ENCODE data around the gene EIF2D. TPM values are rescaled to one million over a fixed set of nuclear protein-coding genes. Genes with fewer than 3 reads are reported as not detected.

EIF2D gene
- total and polyA plus RNA-seq, 9 of the 15 experiments (the other 6 are each of a cell fraction or from before 2014, with no cell fraction given) = 81.1 to 138 (median 93.9) TPM

- TF ChIP-seq MLLT1 (IDR thresholded peaks at IDR 0.05) = no peak
- no peak for TF ChIP-seq KDM5B (IDR thresholded peaks at IDR 0.05; ENCODE audit: insufficient replicate concordance, low read depth, low read length)
- TF ChIP-seq ZNF584 (CRISPR knock-in tag; IDR thresholded peaks at IDR 0.05; ENCODE audit: low read depth) = no peak
- TF ChIP-seq RB1 (IDR thresholded peaks at IDR 0.05; ENCODE audit: low read depth) = no peak
- TF ChIP-seq CTCF (IDR thresholded peaks at IDR 0.05 in 2 of 3, conservative IDR thresholded peaks at IDR 0.05 in 1 of 3; ENCODE audit: insufficient read depth in 2 of 3, low read depth in 1 of 3, low read length in 3 of 3) = no peak
- no peak for TF ChIP-seq HINFP (tag; conservative IDR thresholded peaks at IDR 0.05; ENCODE audit: low read depth)
- no peak for TF ChIP-seq ASH1L (IDR thresholded peaks at IDR 0.05; ENCODE audit: borderline replicate concordance, low read depth, partially characterized antibody)
- TF ChIP-seq TEAD1 (CRISPR knock-in tag; IDR thresholded peaks at IDR 0.05) = no peak
These were observed 23.8 kb downstream of the EIF2D start (continued) for GRCh38 chr1:206588492-206588891.
